ENCODE data around the gene SENP6.
"Not testable (repeated sequence)": the region's sequence is repeated elsewhere in the genome, so short reads cannot be mapped to it uniquely, and the experiment has no call there.

SENP6 gene

DNA sequence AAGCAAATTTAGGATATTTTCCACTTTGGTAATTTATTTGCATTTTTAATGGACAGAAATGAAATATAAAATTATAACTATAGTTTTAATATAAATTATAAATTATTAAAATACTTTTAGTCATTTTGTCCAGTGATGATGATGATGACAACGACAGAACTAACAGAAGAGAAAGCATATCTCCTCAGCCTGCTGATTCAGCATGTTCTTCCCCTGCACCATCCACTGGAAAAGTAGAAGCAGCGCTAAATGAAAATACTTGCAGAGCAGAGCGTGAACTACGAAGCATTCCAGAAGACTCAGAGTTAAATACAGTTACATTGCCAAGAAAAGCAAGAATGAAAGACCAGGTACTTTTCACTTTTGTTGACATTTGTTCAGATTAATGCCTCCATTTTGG is 64.9 kb downstream of the SENP6 start:
- DNase-seq (ENCODE audit: low spot score): no peak

- DNase-seq (ENCODE audit: low spot score): no peak
Observed at GRCh38 chr6:75673884-75674283, 72.2 kb downstream of the SENP6 start.

DNA sequence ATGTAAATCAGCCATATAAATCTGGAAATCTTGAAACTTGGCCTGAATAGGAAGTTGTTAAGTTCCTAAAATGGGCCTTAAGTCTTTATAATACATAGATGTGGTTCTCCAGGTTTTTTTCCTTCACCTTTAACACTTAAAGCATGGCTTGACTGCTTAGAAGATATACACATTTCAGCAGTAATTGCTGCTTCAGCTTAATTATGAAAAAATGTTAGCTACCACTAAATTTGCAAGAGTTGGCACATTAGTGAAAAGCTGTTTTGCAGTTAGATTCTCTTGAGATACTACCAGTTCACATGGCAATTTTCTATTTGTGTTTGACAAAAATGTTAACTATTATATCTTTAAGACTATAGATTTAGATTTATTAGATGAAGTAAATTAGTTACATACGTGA is 74.7 kb downstream of the SENP6 start:
- DNase-seq (ENCODE audit: low spot score): no peak

DNA sequence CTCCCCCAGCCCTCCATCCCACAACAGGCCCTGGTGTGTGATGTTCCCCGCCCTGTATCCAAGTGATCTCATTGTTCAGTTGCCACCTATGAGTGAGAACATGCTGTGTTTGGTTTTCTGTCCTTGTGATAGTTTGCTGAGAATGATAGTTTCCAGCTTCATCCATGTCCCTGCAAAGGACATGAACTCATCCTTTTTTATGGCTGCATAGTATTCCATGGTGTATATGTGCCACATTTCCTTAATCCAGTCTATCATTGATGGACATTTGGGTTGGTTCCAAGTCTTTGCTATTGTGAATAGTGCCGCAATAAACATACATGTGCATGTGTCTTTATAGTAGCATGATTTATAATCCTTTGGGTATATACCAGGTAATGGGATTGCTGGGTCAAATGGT is 80.9 kb downstream of the SENP6 start:
- DNase-seq (ENCODE audit: low spot score): not testable (repeated sequence)

DNA sequence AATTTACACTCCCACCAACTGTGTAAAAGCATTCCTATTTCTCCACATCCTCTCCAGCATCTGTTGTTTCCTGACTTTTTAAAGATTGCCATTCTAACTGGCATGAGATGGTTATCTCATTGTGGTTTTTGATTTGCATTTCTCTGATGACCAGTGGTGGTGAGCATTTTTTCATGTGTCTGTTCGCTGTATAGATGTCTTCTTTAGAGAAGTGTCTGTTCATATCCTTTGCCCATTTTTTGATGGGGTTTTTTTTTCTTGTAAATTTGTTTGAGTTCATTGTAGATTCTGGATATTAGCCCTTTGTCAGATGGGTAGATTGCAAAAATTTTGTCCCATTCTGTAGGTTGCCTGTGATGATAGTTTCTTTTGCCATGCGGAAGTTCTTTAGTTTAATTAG is 81.3 kb downstream of the SENP6 start:
- DNase-seq (ENCODE audit: low spot score): not testable (repeated sequence)

- not testable (repeated sequence) for DNase-seq (ENCODE audit: low spot score)
Observed at GRCh38 chr6:75687535-75687934, 85.9 kb downstream of the SENP6 start.

GRCh38 chr6:75687937-75688336 is 86.3 kb downstream of the SENP6 start:
- DNase-seq (ENCODE audit: low spot score): not testable (repeated sequence)

DNA sequence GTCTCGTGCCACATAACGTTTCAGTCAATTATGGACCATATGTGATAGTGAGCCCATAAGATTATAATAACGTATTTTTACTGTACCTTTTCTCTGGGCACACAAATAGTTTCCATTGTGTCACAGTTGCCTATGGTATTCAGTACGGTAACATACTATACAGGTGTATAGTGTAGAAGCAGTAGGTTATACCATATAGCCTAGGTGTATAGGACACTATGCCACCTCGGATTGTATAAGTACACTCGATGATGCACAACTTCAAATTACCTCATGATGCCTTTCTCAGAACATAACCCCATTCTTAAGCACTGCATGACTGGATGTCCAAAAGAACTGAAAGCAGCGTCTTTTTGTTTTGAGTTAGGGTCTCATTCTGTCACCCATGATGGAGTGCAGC is 87.9 kb downstream of the SENP6 start:
- DNase-seq (ENCODE audit: low spot score): no peak

DNA sequence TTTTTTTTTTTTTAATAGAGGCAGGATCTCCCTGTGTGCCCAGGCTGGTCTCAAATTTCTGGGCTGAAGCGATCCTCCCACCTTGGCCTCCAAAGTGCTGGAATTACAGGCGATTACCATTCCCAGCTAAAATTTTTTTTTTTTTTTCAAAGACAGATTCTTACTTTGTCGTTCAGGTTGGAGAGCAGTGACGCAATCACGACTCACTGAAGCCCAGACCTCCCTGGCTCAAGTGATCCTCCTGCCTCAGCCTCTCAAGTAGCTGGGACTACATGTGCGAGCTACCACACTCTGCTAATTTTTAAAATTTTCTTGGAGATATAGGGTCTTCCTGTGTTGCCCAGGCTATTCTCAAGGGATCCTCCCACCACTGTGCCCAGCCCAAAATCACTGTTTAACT is 89.3 kb downstream of the SENP6 start:
- DNase-seq (ENCODE audit: low spot score): no peak

DNA sequence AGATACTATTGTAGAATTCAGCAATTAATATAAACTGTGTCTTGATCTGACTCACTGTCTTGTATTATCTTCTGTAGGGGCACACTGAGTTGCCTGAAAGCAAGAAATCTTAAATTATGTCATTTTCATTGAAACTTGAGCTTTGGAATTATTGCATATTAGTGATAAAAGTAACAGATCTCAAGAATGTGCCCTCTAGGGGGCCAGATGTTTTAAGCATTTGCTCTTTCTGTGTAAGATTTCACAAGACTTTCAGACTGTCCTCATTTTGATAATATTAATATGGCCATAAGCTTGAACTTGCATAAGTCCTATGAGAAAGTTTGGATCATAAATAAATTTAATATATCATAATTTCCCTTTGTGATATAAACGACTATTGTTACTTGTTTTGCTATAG is 91.9 kb downstream of the SENP6 start:
- DNase-seq (ENCODE audit: low spot score): no peak

DNA sequence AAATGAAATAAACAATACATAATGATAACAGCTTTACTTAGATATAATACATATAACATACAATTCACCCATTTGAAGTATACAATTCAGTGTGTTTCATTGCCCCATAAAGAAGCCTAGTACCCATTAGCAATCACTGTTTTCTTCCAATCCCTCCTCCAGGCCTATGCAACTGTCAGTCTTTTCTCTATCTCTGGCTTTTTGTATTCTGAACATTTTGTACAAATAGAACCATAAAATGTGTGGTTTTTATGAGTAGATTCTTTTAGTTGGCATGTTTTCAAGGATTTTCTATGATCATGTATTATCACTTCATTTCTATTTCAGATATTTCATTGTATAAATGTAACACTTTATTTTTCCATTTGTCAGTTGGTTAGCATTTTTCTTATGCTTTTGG is 92.7 kb downstream of the SENP6 start:
- DNase-seq (ENCODE audit: low spot score): no peak

- not testable (repeated sequence) for DNase-seq (ENCODE audit: low spot score)
Observed at GRCh38 chr6:75708334-75708733, 106.7 kb downstream of the SENP6 start.

DNA sequence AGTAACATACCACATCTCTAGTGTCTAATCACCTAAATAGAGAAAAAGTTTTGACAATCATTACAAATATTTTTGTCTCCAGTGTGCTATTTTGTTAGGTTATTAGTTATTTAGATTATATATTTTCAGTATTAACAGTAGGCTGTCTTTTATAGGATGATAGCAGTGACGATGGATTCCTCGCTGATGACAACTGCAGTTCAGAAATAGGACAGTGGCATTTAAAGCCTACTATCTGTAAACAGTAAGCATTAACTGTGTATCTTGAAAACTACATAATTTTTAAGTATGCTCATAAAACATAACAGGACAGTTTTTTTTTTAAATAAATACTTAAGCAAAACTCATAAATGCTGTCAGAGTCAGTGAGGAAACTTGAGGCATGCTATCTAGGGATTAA is 109.5 kb downstream of the SENP6 start:
- no peak for DNase-seq (ENCODE audit: low spot score)

- DNase-seq (ENCODE audit: low spot score): no peak
Observed at GRCh38 chr6:75719133-75719532, 117.5 kb downstream of the SENP6 start.

DNA sequence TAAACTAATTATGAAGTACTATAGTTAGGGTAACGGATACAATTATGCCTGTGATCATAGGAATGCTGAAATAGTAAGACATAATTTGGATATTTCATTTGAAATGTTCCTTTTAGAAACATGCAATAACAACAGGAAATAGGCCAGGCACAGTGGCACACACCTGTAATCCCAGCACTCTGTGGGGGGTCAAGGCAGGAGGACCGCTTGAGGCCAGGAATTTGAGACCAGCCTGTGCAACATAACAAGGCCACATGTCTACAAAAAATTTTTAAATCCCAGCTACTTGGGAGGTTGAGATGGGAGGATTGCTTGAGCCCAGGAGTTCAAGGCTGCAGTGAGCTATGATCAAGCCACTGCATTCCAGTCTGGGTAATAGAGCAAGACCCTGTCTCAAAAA is 121.7 kb downstream of the SENP6 start:
- DNase-seq (ENCODE audit: low spot score): no peak

GRCh38 chr6:75727206-75727605 is 125.5 kb downstream of the SENP6 start:
- no peak for DNase-seq (ENCODE audit: low spot score)

DNA sequence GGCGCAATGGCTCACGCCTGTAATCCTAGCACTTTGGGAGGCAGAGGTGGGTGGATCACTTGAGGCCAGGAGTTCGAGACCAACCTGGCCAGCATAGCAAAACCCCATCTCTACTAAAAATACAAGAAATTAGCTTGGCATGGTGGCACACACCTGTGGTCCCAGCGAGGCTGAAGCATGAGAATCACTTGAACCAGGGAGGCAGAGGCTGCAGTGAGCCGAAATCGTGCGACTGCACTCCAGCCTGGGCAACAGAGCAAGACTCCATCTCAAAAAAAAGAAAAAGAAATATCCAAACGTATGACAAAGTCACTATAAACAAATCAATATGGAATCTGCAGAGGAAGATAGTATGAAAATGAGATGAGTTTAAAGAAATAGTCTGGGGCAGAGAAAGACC is 129.3 kb downstream of the SENP6 start:
- DNase-seq (ENCODE audit: low spot score): not testable (repeated sequence)

DNA sequence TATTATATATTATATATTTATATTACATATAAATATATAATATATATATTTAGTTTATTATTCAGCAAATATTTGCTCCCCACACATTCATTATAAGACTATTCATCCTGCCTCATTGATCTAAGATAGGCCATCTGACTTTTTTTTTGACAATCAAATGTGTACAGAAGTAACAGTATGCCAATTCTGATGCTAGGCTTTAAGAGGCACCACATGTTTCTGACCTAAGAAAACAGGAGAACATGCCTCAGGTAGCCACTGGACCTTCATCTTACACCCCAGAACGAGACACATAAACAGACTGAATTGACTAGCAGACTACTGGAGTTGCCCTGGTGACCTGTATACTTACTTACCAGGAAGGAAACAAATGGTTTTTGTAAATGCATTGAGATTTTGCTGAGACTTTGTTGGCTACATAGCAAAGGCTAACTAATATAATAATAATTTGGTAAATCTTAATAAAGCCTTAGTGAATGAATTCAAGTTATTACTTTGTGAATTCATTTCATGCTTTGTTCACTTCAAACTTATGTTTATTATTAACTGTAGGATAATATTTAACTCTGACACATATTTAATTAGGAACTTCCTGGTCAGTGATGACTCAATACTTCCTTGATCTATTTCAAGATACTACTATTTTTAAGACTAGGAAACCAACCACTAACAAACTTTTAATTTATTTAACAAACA is 134.0 kb downstream of the SENP6 start:
- no peak for DNase-seq (ENCODE audit: low spot score)

- DNase-seq (ENCODE audit: low spot score): no peak
Observed at GRCh38 chr6:75743971-75744370, 142.3 kb downstream of the SENP6 start.

DNA sequence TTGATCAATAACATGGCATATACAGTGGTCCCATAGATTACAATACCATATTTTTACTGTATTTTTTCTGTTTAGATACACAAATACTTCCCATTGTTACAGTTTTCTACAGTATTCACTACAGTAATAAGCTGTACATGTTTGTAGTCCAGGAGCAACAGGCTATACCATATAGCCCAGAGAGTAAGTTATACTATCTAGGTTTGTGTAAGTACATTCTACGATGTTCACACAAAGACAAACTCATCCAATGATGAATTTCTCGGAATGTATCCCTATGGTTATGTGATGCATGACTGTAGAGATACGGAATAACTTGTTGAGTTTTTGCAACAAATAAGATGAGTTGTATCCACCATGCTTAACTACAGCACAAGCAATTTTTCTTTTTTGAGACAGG is 143.7 kb downstream of the SENP6 start:
- DNase-seq (ENCODE audit: low spot score): no peak

DNA sequence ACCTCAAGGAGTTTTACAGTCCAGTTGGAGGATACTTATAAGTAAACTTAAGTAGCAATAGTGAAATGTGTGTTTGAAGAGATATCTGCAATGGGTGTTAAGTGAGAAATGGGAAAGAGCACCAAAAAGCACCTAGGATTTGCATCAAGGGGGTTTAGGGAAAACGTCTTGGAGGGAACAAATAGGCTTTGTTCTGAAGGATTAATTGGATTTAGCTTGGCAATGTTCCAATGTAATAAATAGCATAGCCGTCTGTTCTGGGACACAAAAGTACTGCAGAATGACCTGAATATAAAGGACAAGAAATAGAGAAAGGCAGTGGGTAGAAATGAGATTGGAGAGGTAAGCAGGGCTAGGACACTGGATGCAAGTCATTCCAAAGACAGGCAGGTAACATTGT is 144.5 kb downstream of the SENP6 start:
- no peak for DNase-seq (ENCODE audit: low spot score)

- DNase-seq (ENCODE audit: low spot score): no peak
Observed at GRCh38 chr6:75747152-75747992, 145.7 kb downstream of the SENP6 start.
